ENCODE measurements around the gene SPG7.

DNA sequence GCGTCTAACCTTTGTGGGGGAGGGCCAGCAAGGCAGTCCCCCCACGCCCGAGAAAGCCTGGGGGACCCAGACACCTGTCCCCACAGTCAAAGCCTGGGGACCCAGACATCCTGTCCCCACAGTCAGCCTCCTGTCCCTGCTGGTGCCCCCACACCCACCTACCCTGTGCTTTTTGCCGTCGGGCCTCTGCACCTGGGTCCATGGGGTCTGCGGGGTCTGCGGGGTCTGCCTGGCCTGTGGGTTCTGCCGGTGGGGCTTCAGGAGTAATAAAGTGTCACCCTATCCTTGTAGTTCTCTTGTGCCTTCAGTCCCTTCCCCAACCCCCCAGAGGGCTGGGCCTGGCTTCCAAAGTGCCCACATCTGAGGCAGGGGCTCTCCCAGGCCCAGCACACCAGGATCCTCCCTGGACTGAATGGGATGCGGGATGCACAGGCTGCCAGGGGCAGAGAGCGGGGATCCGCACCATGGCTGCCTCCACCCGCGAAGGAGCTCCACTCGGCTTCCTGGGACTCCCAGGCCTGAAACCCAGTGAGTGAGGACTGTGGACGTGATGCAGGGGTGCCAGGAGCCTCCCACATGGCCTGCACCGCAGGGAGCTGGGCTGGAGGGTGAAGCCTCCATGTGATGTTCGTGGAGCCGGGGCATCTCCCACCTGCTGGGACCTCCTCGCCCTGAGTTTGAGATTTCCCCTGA lies 88.9 kb downstream of the SPG7 start:
- TF ChIP-seq, protein P1, sequence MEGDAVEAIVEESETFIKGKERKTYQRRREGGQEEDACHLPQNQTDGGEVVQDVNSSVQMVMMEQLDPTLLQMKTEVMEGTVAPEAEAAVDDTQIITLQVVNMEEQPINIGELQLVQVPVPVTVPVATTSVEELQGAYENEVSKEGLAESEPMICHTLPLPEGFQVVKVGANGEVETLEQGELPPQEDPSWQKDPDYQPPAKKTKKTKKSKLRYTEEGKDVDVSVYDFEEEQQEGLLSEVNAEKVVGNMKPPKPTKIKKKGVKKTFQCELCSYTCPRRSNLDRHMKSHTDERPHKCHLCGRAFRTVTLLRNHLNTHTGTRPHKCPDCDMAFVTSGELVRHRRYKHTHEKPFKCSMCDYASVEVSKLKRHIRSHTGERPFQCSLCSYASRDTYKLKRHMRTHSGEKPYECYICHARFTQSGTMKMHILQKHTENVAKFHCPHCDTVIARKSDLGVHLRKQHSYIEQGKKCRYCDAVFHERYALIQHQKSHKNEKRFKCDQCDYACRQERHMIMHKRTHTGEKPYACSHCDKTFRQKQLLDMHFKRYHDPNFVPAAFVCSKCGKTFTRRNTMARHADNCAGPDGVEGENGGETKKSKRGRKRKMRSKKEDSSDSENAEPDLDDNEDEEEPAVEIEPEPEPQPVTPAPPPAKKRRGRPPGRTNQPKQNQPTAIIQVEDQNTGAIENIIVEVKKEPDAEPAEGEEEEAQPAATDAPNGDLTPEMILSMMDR (IDR thresholded peaks at IDR 0.05), result no peak
- TF ChIP-seq POLR2A (IDR thresholded peaks at IDR 0.05), result no peak

Data from right lobe of liver (tissue), 4 donors.